T-helper 22 cell (primary cell): ENCODE results near the gene CDC34.

ENCODE experiments used
- DNase-seq: peaks from one replicate; pipeline ENCODE4 v3.0.0-alpha.2; 2020; ENCODE audit warnings: low read depth

The CDC34 gene

GRCh38 chr19:542173-542866 lies 10.8 kb downstream of the CDC34 start:
- no peak for DNase-seq

- DNase-seq = peak; percentile 54
These were observed 12.5 kb downstream of the CDC34 start, which contains the start of gene GZMM for GRCh38 chr19:543910-544608. GZMM (plus strand) TSS chr19:544053; CDS start chr19:544072, 19 bp downstream.

GRCh38 chr19:547117-547516 lies 15.6 kb downstream of the CDC34 start:
- no peak for DNase-seq

GRCh38 chr19:547836-548720 lies 16.5 kb downstream of the CDC34 start:
- no peak for DNase-seq

- no peak for DNase-seq
These were observed 17.6 kb downstream of the CDC34 start for GRCh38 chr19:548886-549830.

GRCh38 chr19:554817-555216 lies 23.3 kb downstream of the CDC34 start:
- no peak for DNase-seq

GRCh38 chr19:555474-555808 lies 23.9 kb downstream of the CDC34 start:
- DNase-seq = no peak

- DNase-seq = no peak
These were observed 25.2 kb downstream of the CDC34 start for GRCh38 chr19:556611-557382.

GRCh38 chr19:558770-559439 lies 27.3 kb downstream of the CDC34 start:
- DNase-seq = no peak

GRCh38 chr19:560121-560520 lies 28.6 kb downstream of the CDC34 start:
- DNase-seq = no peak

- DNase-seq = no peak
These were observed 34.8 kb downstream of the CDC34 start for GRCh38 chr19:566403-566802.

- no peak for DNase-seq
These were observed 35.3 kb downstream of the CDC34 start for GRCh38 chr19:566844-567243.

GRCh38 chr19:567296-567900 lies 35.8 kb downstream of the CDC34 start:
- no peak for DNase-seq

GRCh38 chr19:570251-570686 lies 38.7 kb downstream of the CDC34 start:
- DNase-seq = no peak

- DNase-seq = peak; percentile 46
These were observed 39.5 kb downstream of the CDC34 start for GRCh38 chr19:570937-571565.

- peak; percentile 19 for DNase-seq
These were observed 40.0 kb downstream of the CDC34 start for GRCh38 chr19:571566-571974.

- DNase-seq = peak; percentile 98
These were observed 40.7 kb downstream of the CDC34 start, which contains the start of gene BSG for GRCh38 chr19:572140-572742. BSG (plus strand) TSS chr19:572596; CDS start chr19:572635, 39 bp downstream.

GRCh38 chr19:572743-573518 lies 41.4 kb downstream of the CDC34 start:
- no peak for DNase-seq
